Measurements from ENCODE around the gene LCTL. TPM values are rescaled to one million over a fixed set of nuclear protein-coding genes. Genes with fewer than 3 reads are reported as not detected.

LCTL gene, protein sequence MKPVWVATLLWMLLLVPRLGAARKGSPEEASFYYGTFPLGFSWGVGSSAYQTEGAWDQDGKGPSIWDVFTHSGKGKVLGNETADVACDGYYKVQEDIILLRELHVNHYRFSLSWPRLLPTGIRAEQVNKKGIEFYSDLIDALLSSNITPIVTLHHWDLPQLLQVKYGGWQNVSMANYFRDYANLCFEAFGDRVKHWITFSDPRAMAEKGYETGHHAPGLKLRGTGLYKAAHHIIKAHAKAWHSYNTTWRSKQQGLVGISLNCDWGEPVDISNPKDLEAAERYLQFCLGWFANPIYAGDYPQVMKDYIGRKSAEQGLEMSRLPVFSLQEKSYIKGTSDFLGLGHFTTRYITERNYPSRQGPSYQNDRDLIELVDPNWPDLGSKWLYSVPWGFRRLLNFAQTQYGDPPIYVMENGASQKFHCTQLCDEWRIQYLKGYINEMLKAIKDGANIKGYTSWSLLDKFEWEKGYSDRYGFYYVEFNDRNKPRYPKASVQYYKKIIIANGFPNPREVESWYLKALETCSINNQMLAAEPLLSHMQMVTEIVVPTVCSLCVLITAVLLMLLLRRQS
- total RNA-seq (under 1 TPM in 1 of 2 donors, not detected in 1; 0.19 TPM), polyA plus RNA-seq (ENCODE audit: insufficient read depth, low read depth, low replicate concordance) (0.16 TPM)
- long read RNA-seq, donor 1 = 0 reads
- long read RNA-seq, donor 2 = 0 reads

DNA sequence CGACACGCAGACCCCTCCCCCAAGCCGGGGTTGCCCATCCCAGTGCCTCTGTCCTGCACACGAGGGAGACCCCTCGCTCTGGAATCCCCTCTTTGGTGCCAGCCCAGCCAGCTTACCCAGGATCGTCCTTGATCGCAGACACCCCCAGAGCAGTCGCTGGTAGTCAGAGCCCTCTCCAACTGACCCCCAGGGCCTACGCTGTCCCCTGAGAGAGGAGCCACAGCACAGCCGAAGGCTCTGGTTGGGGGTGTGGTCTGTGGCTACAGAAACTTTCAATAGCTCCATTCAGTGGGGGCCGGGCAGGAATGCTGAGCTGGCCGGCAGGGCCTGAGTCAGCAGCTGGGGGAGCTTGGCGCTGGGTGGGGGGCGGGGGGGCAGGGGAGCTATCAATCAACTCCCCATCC is at the start of gene LCTL:
LCTL (minus strand) TSS at position 258 of the 404 bp plus-strand sequence. CDS start 633 bp downstream, outside the sequence.
- H3K4me1 ChIP-seq = no peaks in the 10 kb centered on the region
- H3K9me3 ChIP-seq = no peaks in the 10 kb centered on the region
- no peak within 1 kb of the TSS for H3K4me3 ChIP-seq
- no peak within 1 kb of the TSS for H3K27ac ChIP-seq
- intact Hi-C loops (cut with DNase I; ENCODE audit: low total_unique reads) = no loop called here
- no peaks in the 10 kb centered on the region for H3K36me3 ChIP-seq (ENCODE audit: low read depth, missing control alignments)
- TF ChIP-seq, protein P1, sequence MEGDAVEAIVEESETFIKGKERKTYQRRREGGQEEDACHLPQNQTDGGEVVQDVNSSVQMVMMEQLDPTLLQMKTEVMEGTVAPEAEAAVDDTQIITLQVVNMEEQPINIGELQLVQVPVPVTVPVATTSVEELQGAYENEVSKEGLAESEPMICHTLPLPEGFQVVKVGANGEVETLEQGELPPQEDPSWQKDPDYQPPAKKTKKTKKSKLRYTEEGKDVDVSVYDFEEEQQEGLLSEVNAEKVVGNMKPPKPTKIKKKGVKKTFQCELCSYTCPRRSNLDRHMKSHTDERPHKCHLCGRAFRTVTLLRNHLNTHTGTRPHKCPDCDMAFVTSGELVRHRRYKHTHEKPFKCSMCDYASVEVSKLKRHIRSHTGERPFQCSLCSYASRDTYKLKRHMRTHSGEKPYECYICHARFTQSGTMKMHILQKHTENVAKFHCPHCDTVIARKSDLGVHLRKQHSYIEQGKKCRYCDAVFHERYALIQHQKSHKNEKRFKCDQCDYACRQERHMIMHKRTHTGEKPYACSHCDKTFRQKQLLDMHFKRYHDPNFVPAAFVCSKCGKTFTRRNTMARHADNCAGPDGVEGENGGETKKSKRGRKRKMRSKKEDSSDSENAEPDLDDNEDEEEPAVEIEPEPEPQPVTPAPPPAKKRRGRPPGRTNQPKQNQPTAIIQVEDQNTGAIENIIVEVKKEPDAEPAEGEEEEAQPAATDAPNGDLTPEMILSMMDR (IDR thresholded peaks at IDR 0.05) = no peak
- TF ChIP-seq POLR2A (IDR thresholded peaks at IDR 0.05) = no peak
- 62 to 64% methylated on average over 10 to 14 of the region's 14 CpGs for WGBS, 2 donors
- H3K27me3 ChIP-seq = no peaks in the 10 kb centered on the region
- no peak for DNase-seq

DNA sequence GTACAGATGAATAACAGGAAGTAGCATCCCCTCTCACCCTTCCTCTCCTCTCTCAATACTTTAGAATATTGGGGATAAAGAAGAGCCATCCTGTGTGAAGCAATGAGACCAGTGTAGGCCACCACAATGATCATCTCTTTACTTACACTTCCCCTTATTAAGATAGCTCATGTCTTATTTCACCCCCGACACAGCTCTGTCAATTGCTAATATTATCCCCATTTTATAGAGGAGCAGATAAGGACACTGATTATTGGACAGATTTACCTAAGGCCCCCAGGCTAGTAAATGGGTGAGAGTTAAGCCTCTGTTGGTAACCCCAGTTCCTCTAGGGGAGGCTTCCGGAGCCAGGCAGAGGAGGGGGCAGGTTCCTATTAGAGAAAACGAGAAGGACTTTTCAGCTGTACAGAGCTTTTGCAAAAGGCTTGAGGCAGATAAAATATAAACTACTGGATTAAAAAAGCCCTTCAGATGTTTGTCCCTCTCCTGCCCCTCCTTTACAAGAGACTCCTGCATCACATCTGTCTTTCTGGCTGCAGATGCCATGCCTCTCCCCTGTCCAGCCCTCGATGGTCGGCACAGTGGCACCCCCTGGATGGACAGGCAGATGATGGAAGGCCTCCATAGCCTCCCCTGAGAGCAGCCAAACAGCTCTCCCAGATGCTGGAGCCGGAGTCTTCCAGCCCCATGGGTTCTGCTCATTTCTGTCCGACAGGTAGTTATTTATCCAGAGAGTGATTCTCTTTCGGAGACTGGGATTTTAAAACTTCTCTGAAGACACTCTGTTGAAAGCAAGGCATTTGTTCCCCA is 49.4 kb upstream of the LCTL start:
- Histone ChIP-seq H3K27me3 (no peaks in the 10 kb centered on the region), H3K27ac (no peak overlapping the region), H3K9me3 (no peaks in the 10 kb centered on the region), H3K4me1 (peaks cover 9% of the 10 kb centered on the region), H3K36me3 (ENCODE audit: low read depth, missing control alignments) (no peaks in the 10 kb centered on the region), H3K4me3 (no peak overlapping the region)
- intact Hi-C loops (cut with DNase I; ENCODE audit: low total_unique reads) = no loop called here
- no peak for TF ChIP-seq POLR2A (IDR thresholded peaks at IDR 0.05)
- TF ChIP-seq, protein P1 (IDR thresholded peaks at IDR 0.05) = no peak
- WGBS, 2 donors = 77 to 90% methylated on average over 8 of the region's 8 CpGs
- no peak for DNase-seq

DNA sequence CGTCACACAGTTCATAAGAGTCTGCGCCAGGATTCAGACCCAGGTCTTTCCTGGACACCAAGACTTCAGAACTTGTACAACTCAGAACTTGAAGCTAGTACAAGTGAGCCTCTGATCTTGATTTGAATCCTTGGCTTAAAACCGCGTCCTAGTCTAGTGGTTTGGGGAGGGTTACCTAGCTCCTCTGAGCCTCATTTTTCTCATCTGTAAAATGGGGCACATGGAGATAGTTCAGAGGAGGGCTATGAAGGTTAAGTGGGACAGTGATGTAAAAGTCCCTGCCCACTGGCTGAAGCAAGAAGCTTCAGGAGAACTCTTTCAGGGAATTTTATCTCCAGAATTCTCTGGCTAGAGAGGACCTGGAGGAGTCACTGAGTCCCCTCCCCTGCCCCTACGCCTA is 48.7 kb upstream of the LCTL start:
- H3K4me1 ChIP-seq = peaks cover 8% of the 10 kb centered on the region
- H3K4me3 ChIP-seq = no peak overlapping the region
- H3K27ac ChIP-seq = no peak overlapping the region
- H3K36me3 ChIP-seq (ENCODE audit: low read depth, missing control alignments) = no peaks in the 10 kb centered on the region
- WGBS, 2 donors = 88 to 94% methylated on average over 5 of the region's 5 CpGs
- no peaks in the 10 kb centered on the region for H3K9me3 ChIP-seq
- TF ChIP-seq, protein P1 (IDR thresholded peaks at IDR 0.05) = no peak
- TF ChIP-seq POLR2A (IDR thresholded peaks at IDR 0.05) = no peak
- no peak for DNase-seq
- no peaks in the 10 kb centered on the region for H3K27me3 ChIP-seq
- intact Hi-C loops (cut with DNase I; ENCODE audit: low total_unique reads) = no loop called here

DNA sequence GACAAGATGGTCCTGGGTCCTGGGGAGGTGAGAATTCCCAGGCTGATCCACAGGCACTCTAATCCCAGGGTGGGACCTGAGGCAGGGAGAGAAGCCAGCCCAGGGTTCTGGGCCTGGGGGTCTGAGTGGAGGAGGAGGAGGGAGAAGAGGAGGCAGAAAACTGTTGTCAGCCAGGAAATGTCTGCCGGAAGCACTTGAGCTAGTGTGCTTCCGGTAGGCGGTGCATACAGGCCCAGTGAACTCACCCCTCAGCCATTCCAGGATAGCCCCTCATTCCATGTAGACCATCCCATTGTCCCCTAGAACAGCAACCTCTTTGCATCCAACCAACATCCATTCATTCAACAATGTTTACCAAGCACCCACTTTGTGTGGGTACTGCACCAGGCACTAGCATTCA is 47.9 kb upstream of the LCTL start:
- no peak for DNase-seq
- WGBS, 2 donors = 84 to 100% methylated on average over 3 of the region's 3 CpGs
- H3K9me3 ChIP-seq = no peaks in the 10 kb centered on the region
- H3K4me1 ChIP-seq = peaks cover 1% of the 10 kb centered on the region
- no peaks in the 10 kb centered on the region for H3K36me3 ChIP-seq (ENCODE audit: low read depth, missing control alignments)
- intact Hi-C loops (cut with DNase I; ENCODE audit: low total_unique reads) = no loop called here
- H3K27me3 ChIP-seq = no peaks in the 10 kb centered on the region
- H3K27ac ChIP-seq = no peak overlapping the region
- TF ChIP-seq, protein P1 (IDR thresholded peaks at IDR 0.05) = no peak
- no peak for TF ChIP-seq POLR2A (IDR thresholded peaks at IDR 0.05)
- H3K4me3 ChIP-seq = no peak overlapping the region

Measured in testis (tissue), 5 donors.